ENCODE results near the gene CCDC116.
"Not testable (repeated sequence)": the region's sequence is repeated elsewhere in the genome, so short reads cannot be mapped to it uniquely, and the experiment has no call there.

CCDC116 gene

DNA sequence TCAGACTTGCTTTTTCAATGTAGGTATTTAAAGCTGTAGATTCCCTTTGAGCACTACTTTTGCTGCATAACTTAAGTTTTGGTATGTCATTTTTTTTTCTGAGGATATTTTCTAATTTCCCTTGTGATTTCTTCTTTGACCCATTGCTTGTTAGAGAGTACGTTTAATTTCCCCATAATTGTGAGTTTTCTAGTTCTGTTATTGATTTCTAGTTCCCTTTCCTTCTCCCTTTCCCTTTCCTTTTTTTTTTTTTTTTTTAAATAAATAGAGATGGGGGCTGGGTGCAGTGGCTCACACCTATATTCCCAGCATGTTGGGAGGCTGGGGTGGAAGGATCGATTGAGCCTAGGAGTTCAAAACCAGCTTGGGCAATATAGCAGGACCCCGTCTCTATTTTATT, 34.3 kb upstream of the CCDC116 start:
- no peak for DNase-seq (ENCODE audit: low read depth)
- in situ Hi-C loops (cut with HindIII; ENCODE audit: low sequenced_read_pairs) = no loop called here
- TF ChIP-seq, protein P1, sequence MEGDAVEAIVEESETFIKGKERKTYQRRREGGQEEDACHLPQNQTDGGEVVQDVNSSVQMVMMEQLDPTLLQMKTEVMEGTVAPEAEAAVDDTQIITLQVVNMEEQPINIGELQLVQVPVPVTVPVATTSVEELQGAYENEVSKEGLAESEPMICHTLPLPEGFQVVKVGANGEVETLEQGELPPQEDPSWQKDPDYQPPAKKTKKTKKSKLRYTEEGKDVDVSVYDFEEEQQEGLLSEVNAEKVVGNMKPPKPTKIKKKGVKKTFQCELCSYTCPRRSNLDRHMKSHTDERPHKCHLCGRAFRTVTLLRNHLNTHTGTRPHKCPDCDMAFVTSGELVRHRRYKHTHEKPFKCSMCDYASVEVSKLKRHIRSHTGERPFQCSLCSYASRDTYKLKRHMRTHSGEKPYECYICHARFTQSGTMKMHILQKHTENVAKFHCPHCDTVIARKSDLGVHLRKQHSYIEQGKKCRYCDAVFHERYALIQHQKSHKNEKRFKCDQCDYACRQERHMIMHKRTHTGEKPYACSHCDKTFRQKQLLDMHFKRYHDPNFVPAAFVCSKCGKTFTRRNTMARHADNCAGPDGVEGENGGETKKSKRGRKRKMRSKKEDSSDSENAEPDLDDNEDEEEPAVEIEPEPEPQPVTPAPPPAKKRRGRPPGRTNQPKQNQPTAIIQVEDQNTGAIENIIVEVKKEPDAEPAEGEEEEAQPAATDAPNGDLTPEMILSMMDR (IDR thresholded peaks at IDR 0.05; ENCODE audit: low read depth, low read length, missing control alignments) = no peak
- H3K4me3 ChIP-seq (ENCODE audit: low read depth, low read length) = no peak overlapping the region

GRCh38 chr22:21599053-21599893, 33.3 kb upstream of the CCDC116 start:
- TF ChIP-seq, protein P1 (IDR thresholded peaks at IDR 0.05; ENCODE audit: low read depth, low read length, missing control alignments) = no peak
- H3K4me3 ChIP-seq (ENCODE audit: low read depth, low read length) = no peak overlapping the region
- in situ Hi-C loops (cut with HindIII; ENCODE audit: low sequenced_read_pairs) = no loop called here
- DNase-seq (ENCODE audit: low read depth) = no peak

DNA sequence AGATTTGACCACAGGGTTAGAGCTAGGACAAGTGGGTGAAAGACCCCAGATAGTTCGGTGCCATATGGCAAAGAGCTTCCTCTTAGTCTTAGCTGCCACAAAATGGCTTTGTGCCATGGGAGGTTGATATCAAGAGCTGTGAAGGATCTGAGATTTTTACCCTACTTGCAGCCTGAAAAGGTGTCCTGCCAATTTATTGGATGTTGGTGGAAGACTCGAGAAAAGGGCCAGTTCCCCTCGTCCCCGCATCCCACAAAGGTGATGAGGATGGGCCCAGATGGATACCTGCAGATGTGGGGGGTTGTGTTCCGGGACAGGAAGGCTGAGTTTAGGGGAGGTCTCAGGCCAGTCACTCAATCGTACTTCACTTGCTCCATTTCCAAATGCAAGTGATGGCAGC, 30.0 kb upstream of the CCDC116 start:
- in situ Hi-C loops (cut with HindIII; ENCODE audit: low sequenced_read_pairs) = no loop called here
- TF ChIP-seq, protein P1 (IDR thresholded peaks at IDR 0.05; ENCODE audit: low read depth, low read length, missing control alignments) = no peak
- H3K4me3 ChIP-seq (ENCODE audit: low read depth, low read length) = no peak overlapping the region
- no peak for DNase-seq (ENCODE audit: low read depth)

DNA sequence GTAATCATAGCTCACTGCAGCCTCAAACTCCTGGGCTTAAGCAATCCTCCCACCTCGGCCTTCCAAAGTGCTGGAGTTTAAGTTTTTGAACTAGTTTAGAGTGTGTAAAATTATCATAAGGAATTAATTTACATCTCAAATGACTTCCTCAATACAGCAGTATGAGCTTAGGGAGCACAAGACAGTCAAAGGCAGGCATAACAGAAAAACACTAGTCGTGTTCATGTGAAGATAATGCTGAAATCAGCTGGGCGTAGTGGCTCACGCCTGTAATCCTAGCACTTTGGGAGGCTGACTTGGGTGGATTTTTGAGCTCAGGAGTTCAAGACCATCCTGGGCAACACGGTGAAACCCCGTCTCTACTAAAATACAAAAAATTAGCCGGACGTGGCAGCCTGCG, 28.6 kb upstream of the CCDC116 start:
- in situ Hi-C loops (cut with HindIII; ENCODE audit: low sequenced_read_pairs) = no loop called here

DNA sequence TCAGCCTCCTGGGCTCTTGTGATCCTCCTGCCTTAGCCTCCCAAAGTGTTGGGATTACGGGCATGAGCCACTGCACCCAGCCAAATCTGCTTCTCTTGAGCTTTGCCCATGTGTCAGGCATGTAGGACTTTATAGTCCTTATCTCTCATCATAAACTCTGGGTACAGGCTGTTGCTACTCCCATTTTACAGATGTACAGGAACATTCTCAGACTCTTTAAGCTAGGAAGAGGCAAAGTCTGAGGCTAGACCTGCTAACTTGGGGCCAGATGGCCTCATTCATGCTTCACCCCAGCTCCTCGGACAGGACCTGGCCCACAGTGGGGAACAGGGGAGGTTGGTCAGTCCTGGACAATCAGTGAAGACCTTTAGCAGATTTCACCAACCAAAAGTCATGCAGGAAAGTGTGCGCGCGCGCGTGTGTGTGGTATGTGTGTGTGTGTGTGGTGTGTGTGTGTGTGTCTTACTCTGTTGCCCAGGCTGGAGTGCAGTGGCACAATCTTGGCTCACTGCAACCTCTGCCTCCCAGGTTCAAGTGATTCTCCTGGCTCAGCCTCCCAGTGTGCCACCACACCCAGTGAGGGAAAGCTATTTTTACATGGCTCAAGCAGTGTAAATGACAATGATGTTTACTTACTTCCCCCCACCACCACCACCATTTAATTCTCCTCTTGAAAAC, 26.5 kb upstream of the CCDC116 start:
- DNase-seq (ENCODE audit: low read depth) = no peak
- TF ChIP-seq, protein P1 (IDR thresholded peaks at IDR 0.05; ENCODE audit: low read depth, low read length, missing control alignments) = no peak
- in situ Hi-C loops (cut with HindIII; ENCODE audit: low sequenced_read_pairs) = no loop called here
- H3K4me3 ChIP-seq (ENCODE audit: low read depth, low read length) = no peak overlapping the region

More for the DNA sequence above, 28.6 kb upstream of the CCDC116 start:
- DNase-seq (ENCODE audit: low read depth) = no peak
- no peak overlapping the region for H3K4me3 ChIP-seq (ENCODE audit: low read depth, low read length)
- TF ChIP-seq, protein P1 (IDR thresholded peaks at IDR 0.05; ENCODE audit: low read depth, low read length, missing control alignments) = no peak

- in situ Hi-C loops (cut with HindIII; ENCODE audit: low sequenced_read_pairs) = no loop called here
- TF ChIP-seq, protein P1 (IDR thresholded peaks at IDR 0.05; ENCODE audit: low read depth, low read length, missing control alignments) = no peak
- DNase-seq (ENCODE audit: low read depth) = no peak
- H3K4me3 ChIP-seq (ENCODE audit: low read depth, low read length) = no peak overlapping the region
Observed at GRCh38 chr22:21606775-21607174, 25.8 kb upstream of the CCDC116 start.

GRCh38 chr22:21609556-21610157, 22.9 kb upstream of the CCDC116 start:
- H3K4me3 ChIP-seq (ENCODE audit: low read depth, low read length); in situ Hi-C loops (cut with HindIII; ENCODE audit: low sequenced_read_pairs); DNase-seq (ENCODE audit: low read depth): not testable (repeated sequence)

All from astrocyte of the cerebellum (primary cell).